ENCODE results near the gene ELMOD3.
A peak's percentile ranks its signal among the peaks of the same experiment; 100 is the strongest.
"Not testable (repeated sequence)": the region's sequence is repeated elsewhere in the genome, so short reads cannot be mapped to it uniquely, and the experiment has no call there.

The ELMOD3 gene

GRCh38 chr2:85405201-85406059, 50.9 kb downstream of the ELMOD3 start:
- DNase-seq, result peak; percentile 58

GRCh38 chr2:85409845-85410583, 55.4 kb downstream of the ELMOD3 start, which contains the start of gene CAPG:
TSS of gene CAPG (minus strand) at chr2:85410366. CDS start at chr2:85402145, 8,221 bp downstream.
- DNase-seq, result no peak

GRCh38 chr2:85410584-85411404, 56.2 kb downstream of the ELMOD3 start:
- DNase-seq, result no peak

- DNase-seq, result no peak
Observed at GRCh38 chr2:85411405-85411748, 56.8 kb downstream of the ELMOD3 start.

GRCh38 chr2:85413592-85414420, 59.2 kb downstream of the ELMOD3 start:
- peak; percentile 44 for DNase-seq

GRCh38 chr2:85414421-85414759, 59.8 kb downstream of the ELMOD3 start:
- DNase-seq, result not testable (repeated sequence)

- no peak for DNase-seq
Observed at GRCh38 chr2:85414761-85415553, 60.4 kb downstream of the ELMOD3 start.

GRCh38 chr2:85415980-85416650, 61.5 kb downstream of the ELMOD3 start:
- no peak for DNase-seq

GRCh38 chr2:85418132-85419008, 63.8 kb downstream of the ELMOD3 start, which contains the start of gene SH2D6:
TSS of gene SH2D6 (plus strand) at chr2:85418714. CDS start at chr2:85429466, 10,752 bp downstream.
- DNase-seq, result peak; percentile 83

- DNase-seq, result no peak
Observed at GRCh38 chr2:85419009-85419675, 64.6 kb downstream of the ELMOD3 start.

- DNase-seq, result peak; percentile 98
Observed at GRCh38 chr2:85420536-85421259, 66.1 kb downstream of the ELMOD3 start.

- no peak for DNase-seq
Observed at GRCh38 chr2:85421260-85422071, 66.9 kb downstream of the ELMOD3 start.

GRCh38 chr2:85422072-85422457, 67.5 kb downstream of the ELMOD3 start:
- no peak for DNase-seq

- no peak for DNase-seq
Observed at GRCh38 chr2:85423525-85423924, 69.0 kb downstream of the ELMOD3 start.

- DNase-seq, result no peak
Observed at GRCh38 chr2:85425588-85425987, 71.0 kb downstream of the ELMOD3 start.

- no peak for DNase-seq
Observed at GRCh38 chr2:85427300-85427835, 72.8 kb downstream of the ELMOD3 start.

- DNase-seq, result no peak
Observed at GRCh38 chr2:85428343-85428881, 73.8 kb downstream of the ELMOD3 start.
